DOHH2 (cell line): ENCODE results near the gene PIK3C2B.

Source experiments
- CTCF ChIP-seq: fragments of 200-600 bp; sonication (generic); IDR thresholded peaks from one replicate; pipeline ENCODE4 v1.5.1; 2014; ENCODE audit warnings: antibody characterized with exemption, mild to moderate bottlenecking, low read depth, low read length; ENCODE audit not compliant: poor library complexity, severe bottlenecking
- EZH2phosphoT487 ChIP-seq: fragments of 200-600 bp; sonication (generic); IDR thresholded peaks from 2 replicates; pipeline ENCODE4 v1.6.1; 2017; ENCODE audit warnings: borderline replicate concordance, mild to moderate bottlenecking, antibody characterized with exemption, low read length, moderate library complexity, mixed read lengths

DNA sequence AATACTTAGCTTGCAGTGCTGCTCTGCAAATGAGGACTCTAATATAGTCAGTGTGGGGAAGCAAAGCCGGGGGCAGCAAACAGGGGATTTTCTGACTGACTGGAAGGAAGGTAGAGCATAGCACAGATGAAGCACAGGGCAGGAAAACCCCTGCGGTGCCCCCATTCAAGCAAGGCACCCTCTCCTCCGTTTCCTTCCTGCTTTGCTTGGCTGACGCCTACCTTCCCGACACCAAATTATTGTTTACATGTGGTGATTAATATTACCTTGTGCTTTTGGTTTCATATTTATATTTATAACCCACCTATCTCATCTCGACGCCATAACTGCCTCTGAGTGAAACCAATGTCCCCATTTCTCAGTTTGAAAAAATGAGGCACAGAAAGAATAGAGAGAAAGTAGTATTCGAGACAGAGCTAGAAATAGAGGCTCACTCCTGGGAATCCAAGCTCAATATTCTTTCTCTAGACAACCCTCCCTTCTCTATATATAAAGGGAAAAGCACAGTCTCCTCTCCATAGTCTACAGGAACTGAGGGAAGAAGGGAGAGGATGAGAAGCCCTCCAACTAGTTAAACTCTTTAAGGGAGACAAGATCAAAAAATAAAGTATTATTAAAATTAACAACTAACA is 41.3 kb downstream of the PIK3C2B start:
- TF ChIP-seq CTCF (no peak), EZH2phosphoT487 (no peak)
